ENCODE measurements around the gene ZNF354C. TPM values are rescaled to one million over a fixed set of nuclear protein-coding genes. Genes with fewer than 3 reads are reported as not detected.

Gene ZNF354C
- polyA plus RNA-seq, 1 experiment, result 2.0 TPM

DNA sequence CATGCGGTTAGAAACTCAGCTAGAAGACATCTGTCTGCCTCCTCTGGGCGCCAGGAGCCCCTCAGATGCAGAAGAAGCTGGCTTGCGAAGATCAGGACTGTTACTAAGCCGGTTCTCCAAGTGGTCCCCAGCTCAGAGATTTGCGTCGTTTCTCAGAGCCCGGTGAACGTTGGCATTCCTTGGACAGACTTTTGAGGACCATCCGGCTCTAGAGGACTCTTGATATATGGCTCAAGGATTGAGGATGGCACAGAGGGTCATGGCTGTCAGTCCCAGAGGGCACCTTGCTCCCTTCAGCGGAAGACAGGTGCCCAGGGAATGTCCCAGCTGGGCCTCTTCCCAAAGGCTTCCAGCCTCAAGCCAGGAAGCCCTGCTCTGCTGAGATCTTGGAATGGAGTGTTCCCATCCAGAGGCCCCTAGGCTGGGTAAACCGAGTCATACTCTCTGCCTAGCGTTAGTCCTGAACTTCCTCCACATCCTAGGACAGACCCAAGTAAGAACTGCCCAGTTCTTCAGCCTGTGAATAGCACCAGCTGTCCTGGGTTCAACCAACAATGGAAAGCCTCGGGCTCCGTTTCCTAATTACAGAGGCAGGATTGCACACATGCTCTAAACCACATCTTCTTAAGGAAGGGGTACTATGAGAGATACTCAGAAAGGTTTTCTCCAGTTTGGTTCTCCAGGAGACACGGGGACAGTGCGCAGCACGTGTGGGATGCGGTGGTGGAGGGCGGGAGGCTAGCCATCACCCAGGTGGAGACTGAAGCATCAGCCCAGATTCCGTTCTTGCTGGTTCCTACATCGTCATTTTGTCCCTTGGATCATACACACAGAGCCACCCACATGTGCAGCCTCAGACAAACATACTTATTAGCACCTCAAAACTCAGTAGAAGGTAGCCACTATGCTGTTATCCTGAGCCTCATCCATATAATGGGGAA lies 51.4 kb downstream of the ZNF354C start:
- H3K36me3 ChIP-seq (ENCODE audit: control insufficient read depth, insufficient read depth, low read length), result peaks cover 18% of the 10 kb centered on the region
- H3K27me3 ChIP-seq (ENCODE audit: control insufficient read depth, insufficient read depth, low read length), result no peaks in the 10 kb centered on the region
- TF ChIP-seq, protein P1, sequence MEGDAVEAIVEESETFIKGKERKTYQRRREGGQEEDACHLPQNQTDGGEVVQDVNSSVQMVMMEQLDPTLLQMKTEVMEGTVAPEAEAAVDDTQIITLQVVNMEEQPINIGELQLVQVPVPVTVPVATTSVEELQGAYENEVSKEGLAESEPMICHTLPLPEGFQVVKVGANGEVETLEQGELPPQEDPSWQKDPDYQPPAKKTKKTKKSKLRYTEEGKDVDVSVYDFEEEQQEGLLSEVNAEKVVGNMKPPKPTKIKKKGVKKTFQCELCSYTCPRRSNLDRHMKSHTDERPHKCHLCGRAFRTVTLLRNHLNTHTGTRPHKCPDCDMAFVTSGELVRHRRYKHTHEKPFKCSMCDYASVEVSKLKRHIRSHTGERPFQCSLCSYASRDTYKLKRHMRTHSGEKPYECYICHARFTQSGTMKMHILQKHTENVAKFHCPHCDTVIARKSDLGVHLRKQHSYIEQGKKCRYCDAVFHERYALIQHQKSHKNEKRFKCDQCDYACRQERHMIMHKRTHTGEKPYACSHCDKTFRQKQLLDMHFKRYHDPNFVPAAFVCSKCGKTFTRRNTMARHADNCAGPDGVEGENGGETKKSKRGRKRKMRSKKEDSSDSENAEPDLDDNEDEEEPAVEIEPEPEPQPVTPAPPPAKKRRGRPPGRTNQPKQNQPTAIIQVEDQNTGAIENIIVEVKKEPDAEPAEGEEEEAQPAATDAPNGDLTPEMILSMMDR (IDR thresholded peaks at IDR 0.05; ENCODE audit: insufficient read depth, low read depth, low read length), result no peak
- ChIA-PET POLR2A (no interaction called here), CTCF (no interaction called here)
- no peak for DNase-seq (ENCODE audit: low read depth)
- no peak overlapping the region for H3K4me3 ChIP-seq (ENCODE audit: low read depth, low read length)

DNA sequence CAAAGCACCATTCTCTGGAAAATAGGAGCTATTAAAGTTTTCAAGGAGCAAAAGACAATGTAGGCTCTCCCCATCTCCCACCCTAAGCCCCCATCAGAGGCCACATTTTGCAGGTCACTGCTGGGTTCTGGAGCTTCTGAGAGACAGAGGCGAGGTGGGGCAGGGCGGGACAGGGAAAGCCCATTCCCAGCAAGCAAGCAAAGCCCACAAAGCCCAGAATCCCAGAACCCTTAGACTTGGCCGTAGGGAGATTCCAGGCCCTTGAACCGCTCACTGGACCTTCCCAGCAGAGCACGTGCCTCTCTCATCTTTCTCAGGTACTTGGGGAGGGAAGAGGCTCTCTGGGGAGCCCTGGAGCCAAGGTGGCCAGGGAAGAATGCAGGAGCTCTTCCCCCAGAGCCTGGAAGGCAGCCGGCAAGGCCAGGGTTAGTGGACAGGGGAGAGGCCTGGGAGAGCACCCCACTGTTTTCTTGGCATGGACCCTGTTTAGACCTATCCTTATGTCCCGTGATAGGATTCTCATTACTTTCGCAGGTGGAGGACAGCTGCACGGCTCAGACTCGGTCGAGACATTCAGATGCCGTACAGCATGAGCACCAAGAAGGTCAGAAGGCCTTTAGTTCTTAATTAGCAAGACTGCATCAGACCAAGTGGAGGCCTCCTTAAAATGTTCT lies 52.4 kb downstream of the ZNF354C start:
- H3K27me3 ChIP-seq (ENCODE audit: control insufficient read depth, insufficient read depth, low read length), result no peaks in the 10 kb centered on the region
- no peak for DNase-seq (ENCODE audit: low read depth)
- TF ChIP-seq, protein P1 (IDR thresholded peaks at IDR 0.05; ENCODE audit: insufficient read depth, low read depth, low read length), result no peak
- ChIA-PET POLR2A (no interaction called here), CTCF (no interaction called here)
- no peak overlapping the region for H3K4me3 ChIP-seq (ENCODE audit: low read depth, low read length)
- H3K36me3 ChIP-seq (ENCODE audit: control insufficient read depth, insufficient read depth, low read length), result peaks cover 18% of the 10 kb centered on the region

DNA sequence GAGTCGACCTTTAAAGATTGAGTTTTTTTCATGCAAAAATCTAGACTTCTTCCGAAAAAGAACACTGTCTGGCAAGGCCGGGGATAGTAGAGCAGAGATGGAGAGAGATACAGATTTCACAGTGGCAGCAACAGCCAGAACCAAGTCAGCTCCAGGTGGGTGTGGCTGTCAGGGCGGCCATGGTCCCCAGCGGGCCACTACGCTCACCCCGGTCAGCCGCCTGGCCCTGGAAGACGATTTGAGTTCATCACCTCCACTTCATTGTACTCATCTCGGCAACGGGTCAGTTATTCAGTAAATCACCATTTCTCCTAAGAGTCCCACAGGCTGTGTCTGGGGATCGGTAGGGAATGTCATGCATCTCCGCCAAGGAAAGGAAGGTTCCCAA lies 53.0 kb downstream of the ZNF354C start:
- no peak for DNase-seq (ENCODE audit: low read depth)
- H3K4me3 ChIP-seq (ENCODE audit: low read depth, low read length), result no peak overlapping the region
- ChIA-PET CTCF (no interaction called here), POLR2A (no interaction called here)
- H3K36me3 ChIP-seq (ENCODE audit: control insufficient read depth, insufficient read depth, low read length), result peaks cover 20% of the 10 kb centered on the region
- H3K27me3 ChIP-seq (ENCODE audit: control insufficient read depth, insufficient read depth, low read length), result no peaks in the 10 kb centered on the region
- TF ChIP-seq, protein P1 (IDR thresholded peaks at IDR 0.05; ENCODE audit: insufficient read depth, low read depth, low read length), result no peak

DNA sequence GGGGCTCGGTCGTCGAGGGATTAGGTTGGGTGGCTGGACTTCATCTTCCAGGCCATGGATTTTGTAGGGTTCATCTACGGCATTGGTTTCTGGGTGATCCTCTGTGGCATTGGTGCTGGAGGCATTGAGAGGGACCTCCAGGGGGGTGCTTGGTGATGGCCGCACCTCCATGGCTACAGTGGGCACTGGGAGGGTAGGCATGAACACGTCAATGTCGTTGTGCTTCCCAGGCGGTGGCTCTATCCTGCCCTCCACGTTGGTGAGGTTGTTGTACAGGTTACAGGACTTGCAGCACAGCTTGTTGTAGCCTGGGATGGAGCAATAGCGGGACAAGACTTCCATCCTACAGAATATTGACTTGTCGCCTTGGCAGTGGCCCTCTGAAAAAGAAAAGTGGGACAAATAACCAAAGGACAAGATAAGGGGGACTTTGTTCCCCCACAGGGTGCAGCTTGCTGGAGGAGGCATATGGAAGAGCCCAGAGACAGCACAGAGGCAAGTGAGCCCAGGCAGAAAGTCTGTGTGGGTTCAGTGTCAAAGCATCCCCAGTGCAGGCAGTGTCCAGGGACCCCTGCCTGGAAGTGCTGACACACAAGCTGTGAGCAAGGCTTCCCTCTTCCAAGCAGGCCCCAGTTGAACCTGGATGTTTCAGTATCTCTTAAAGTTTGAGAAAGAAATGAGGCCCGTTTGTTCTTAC lies 53.9 kb downstream of the ZNF354C start:
- ChIA-PET POLR2A (no interaction called here), CTCF (no interaction called here)
- DNase-seq (ENCODE audit: low read depth), result no peak
- Histone ChIP-seq H3K4me3 (ENCODE audit: low read depth, low read length) (no peak overlapping the region), H3K27me3 (ENCODE audit: control insufficient read depth, insufficient read depth, low read length) (no peaks in the 10 kb centered on the region), H3K36me3 (ENCODE audit: control insufficient read depth, insufficient read depth, low read length) (peaks cover 20% of the 10 kb centered on the region)
- TF ChIP-seq, protein P1 (IDR thresholded peaks at IDR 0.05; ENCODE audit: insufficient read depth, low read depth, low read length), result no peak

DNA sequence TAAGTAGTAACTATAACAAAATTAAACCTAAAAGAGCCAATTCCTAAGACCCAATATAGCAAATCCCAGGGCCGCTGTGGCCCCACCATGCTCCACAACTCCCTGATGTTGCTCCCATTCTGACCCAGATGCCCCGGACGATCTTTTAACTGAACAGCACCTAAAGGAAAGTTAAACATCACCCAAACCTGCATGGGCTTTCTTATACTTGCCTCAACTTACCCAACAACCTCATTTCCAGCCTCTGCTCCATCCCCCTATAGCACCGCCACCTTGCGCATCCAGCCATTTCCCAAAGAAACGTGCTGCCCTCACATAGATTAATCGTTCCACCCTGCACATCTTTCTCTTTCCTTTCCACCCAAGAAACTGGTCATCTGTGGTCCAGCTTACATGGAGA lies 54.6 kb downstream of the ZNF354C start:
- no peak for DNase-seq (ENCODE audit: low read depth)
- ChIA-PET CTCF (no interaction called here), POLR2A (no interaction called here)
- Histone ChIP-seq H3K36me3 (ENCODE audit: control insufficient read depth, insufficient read depth, low read length) (peaks cover 20% of the 10 kb centered on the region), H3K27me3 (ENCODE audit: control insufficient read depth, insufficient read depth, low read length) (no peaks in the 10 kb centered on the region), H3K4me3 (ENCODE audit: low read depth, low read length) (no peak overlapping the region)
- TF ChIP-seq, protein P1 (IDR thresholded peaks at IDR 0.05; ENCODE audit: insufficient read depth, low read depth, low read length), result no peak

Measured in BJ (cell line).